CD14-positive monocyte (primary cell): Measurements from ENCODE around the gene WASF2. TPM values are rescaled to one million over a fixed set of nuclear protein-coding genes. Genes with fewer than 3 reads are reported as not detected.
A peak's percentile ranks its signal among the peaks of the same experiment; 100 is the strongest.

Source experiments
- DNase-seq, 3 donors: peaks; one replicate each; pipeline ENCODE4 v3.0.0-alpha.2; 2011 to 2022
- H2AFZ ChIP-seq: 2 replicates; pipeline ENCODE4 v1.6.0; 2012; ENCODE audit warnings: mild to moderate bottlenecking, low read depth, low read length, inconsistent platforms; ENCODE audit not compliant: insufficient read depth, poor library complexity, severe bottlenecking
- H3K27ac ChIP-seq, 2 donors: 1 replicate in 1 of 2; 2 replicates in 1 of 2; pipeline ENCODE4 v1.5.1; 2012 to 2013; ENCODE audit warnings: low read length in 2 of 2, control low read depth in 1 of 2, inconsistent platforms in 1 of 2, low read depth in 1 of 2, mild to moderate bottlenecking in 1 of 2
- H3K27me3 ChIP-seq, 2 donors: one replicate each; pipeline versions ENCODE4 v1.6.0 to v1.6.1; 2011 to 2013; ENCODE audit warnings: low read length in 2 of 2; ENCODE audit not compliant: control insufficient read depth in 2 of 2, insufficient read depth in 2 of 2
- H3K36me3 ChIP-seq, 2 donors: replicated peaks in 1 of 2; 1 replicate in 1 of 2; 2 replicates in 1 of 2; pipeline versions ENCODE4 v1.5.1 to v1.6.1; 2012 to 2013; ENCODE audit warnings: low read length in 2 of 2, control low read depth in 1 of 2, inconsistent platforms in 1 of 2, mild to moderate bottlenecking in 1 of 2; ENCODE audit not compliant: insufficient read depth in 2 of 2, control insufficient read depth in 1 of 2
- H3K4me1 ChIP-seq, 2 donors: 1 replicate in 1 of 2; 2 replicates in 1 of 2; pipeline versions ENCODE4 v1.5.1 to v1.6.1; 2012 to 2013; ENCODE audit warnings: low read length in 2 of 2, control low read depth in 1 of 2, inconsistent platforms in 1 of 2, mild to moderate bottlenecking in 1 of 2, moderate library complexity in 1 of 2; ENCODE audit not compliant: insufficient read depth in 2 of 2, control insufficient read depth in 1 of 2
- H3K4me2 ChIP-seq: replicated peaks from 2 replicates; pipeline ENCODE3; 2012; ENCODE audit warnings: low read length, moderate library complexity, mild to moderate bottlenecking; ENCODE audit not compliant: poor library complexity, severe bottlenecking; ENCODE audit errors: extremely low read depth
- H3K4me3 ChIP-seq, 3 experiments: fragments of 200-600 bp in 1 of 3; sonication (generic) in 1 of 3; replicated peaks in 1 of 3; 1 replicate in 2 of 3; 2 replicates in 1 of 3; pipeline ENCODE4 v1.5.1; 2011 to 2013; ENCODE audit warnings: low read length in 3 of 3, mild to moderate bottlenecking in 3 of 3, control low read depth in 2 of 3, low read depth in 2 of 3, inconsistent platforms in 1 of 3, moderate library complexity in 1 of 3
- H3K79me2 ChIP-seq: 2 replicates; pipeline ENCODE4 v1.6.0; 2012; ENCODE audit warnings: mild to moderate bottlenecking, control low read depth, inconsistent platforms, low read length, moderate library complexity; ENCODE audit not compliant: insufficient read depth
- H3K9ac ChIP-seq: 2 replicates; pipeline ENCODE4 v1.6.0; 2017; ENCODE audit warnings: low read length, mild to moderate bottlenecking; ENCODE audit not compliant: insufficient read depth, poor library complexity, severe bottlenecking
- H3K9me3 ChIP-seq, 2 donors: replicated peaks in 1 of 2; 1 replicate in 1 of 2; 2 replicates in 1 of 2; pipeline versions ENCODE4 v1.5.1 to v1.6.1; 2012 to 2013; ENCODE audit warnings: low read length in 2 of 2, control low read depth in 1 of 2; ENCODE audit not compliant: control insufficient read depth in 1 of 2, insufficient read depth in 1 of 2
- H4K20me1 ChIP-seq: 2 replicates; pipeline ENCODE4 v1.6.0; 2012; ENCODE audit warnings: mild to moderate bottlenecking, low read length, control low read depth, moderate library complexity; ENCODE audit not compliant: insufficient read depth
- H3K27ac Mint-ChIP-seq, 7 donors: one replicate each; pipeline ENCODE4 v1.8.0; 2020; ENCODE audit warnings: mild to moderate bottlenecking in 7 of 7, mixed read lengths in 7 of 7, moderate library complexity in 6 of 7, inconsistent platforms in 2 of 7
- H3K27me3 Mint-ChIP-seq, 3 donors: one replicate each; pipeline ENCODE4 v1.8.0; 2021 to 2022; ENCODE audit warnings: low read depth in 3 of 3, mild to moderate bottlenecking in 3 of 3, mixed read lengths in 3 of 3, moderate library complexity in 3 of 3, inconsistent platforms in 1 of 3
- H3K36me3 Mint-ChIP-seq, 2 donors: one replicate each; pipeline ENCODE4 v1.8.0; 2020; ENCODE audit warnings: mixed read lengths in 2 of 2, inconsistent platforms in 1 of 2, mild to moderate bottlenecking in 1 of 2
- H3K4me1 Mint-ChIP-seq: one replicate; pipeline ENCODE4 v1.8.0; 2020; ENCODE audit warnings: mild to moderate bottlenecking, mixed read lengths
- H3K4me3 Mint-ChIP-seq, 2 donors: one replicate each; pipeline ENCODE4 v1.8.0; 2020; ENCODE audit warnings: mild to moderate bottlenecking in 2 of 2, mixed read lengths in 2 of 2, moderate library complexity in 1 of 2
- H3K9me3 Mint-ChIP-seq, 7 donors: one replicate each; pipeline ENCODE4 v1.8.0; 2020 to 2022; ENCODE audit warnings: mixed read lengths in 7 of 7, mild to moderate bottlenecking in 6 of 7, moderate library complexity in 6 of 7, inconsistent platforms in 2 of 7
- CTCF ChIP-seq: fragments of 200-600 bp; IDR thresholded peaks from one replicate; pipeline ENCODE4 v1.8.0; 2022; ENCODE audit warnings: antibody characterized with exemption, mild to moderate bottlenecking
- WGBS: methylation state at CpG from one replicate; pipeline ENCODE4 v1.1.5; 2013; ENCODE audit warnings: missing lambda C conversion rate; ENCODE audit not compliant: insufficient coverage; 5-methylcytosine and 5-hydroxymethylcytosine counted together
- intact Hi-C, 2 donors: fragments of 100-400 bp; cut with micrococcal nuclease; formaldehyde crosslinking; loops; one replicate each; pipeline versions ENCODE4 v1.15.0 to v1.15.1; 2023
- polyA plus RNA-seq, 3 donors: library from polyadenylated mRNA; depleted of rRNA in 1 of 3; unstranded in 2 of 3; stranded (reverse) in 1 of 3; fragments of 300-500 nt in 2 of 3; fragments of >200 nt in 1 of 3; fragmentation: Illumina TruSeq in 2 of 3; gene quantifications; 1 replicate in 2 of 3; 2 replicates in 1 of 3; pipeline ENCODE4 v1.2.3, GENCODE V29; 2012 to 2021

The WASF2 gene
- polyA plus RNA-seq, 3 donors, result 53.5 to 91.6 (median 86.4) TPM

DNA sequence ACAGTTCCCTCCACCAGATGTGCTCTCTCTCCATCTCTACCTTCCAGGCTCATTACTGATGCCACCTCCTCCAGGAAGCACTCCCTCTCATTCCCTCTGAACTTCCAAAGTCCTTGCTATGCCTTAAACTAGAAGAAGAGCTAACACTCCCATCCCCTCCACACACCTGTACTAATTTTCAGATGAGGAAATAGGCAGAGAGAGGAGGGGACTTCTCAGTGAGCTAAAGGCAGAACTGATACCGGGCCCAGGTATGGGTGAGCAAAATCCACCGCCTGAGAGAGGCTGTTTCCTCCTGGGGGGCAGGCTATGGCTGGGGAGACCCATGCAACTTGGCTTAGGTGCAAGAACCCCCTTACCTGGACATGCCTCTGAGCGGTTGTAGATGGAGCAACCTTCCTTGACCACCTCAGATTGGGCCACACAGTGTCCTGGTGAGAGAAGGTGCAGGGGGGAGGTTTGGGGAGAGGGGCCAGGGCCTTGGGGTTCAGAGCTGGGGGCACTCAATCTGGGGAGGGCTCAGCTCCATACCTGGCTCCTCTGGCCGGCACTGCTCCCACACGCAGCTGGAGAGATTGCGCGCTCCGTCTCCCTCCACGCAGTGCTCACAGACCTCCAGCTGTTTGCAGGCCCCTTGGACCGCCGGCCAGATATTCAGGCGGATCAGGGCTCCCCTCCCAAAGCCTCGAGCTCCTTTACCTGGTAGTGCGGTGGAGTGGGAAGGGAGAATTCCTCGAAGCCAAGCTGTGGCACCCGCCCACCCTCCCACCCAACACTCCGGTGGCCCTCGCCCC lies 107.8 kb downstream of the WASF2 start:
- peaks cover 0 to 6% of the 10 kb centered on the region in 2 donors for H3K4me1 ChIP-seq
- no peak for DNase-seq
- WGBS, result 71% methylated on average over 8 of the region's 18 CpGs
- TF ChIP-seq CTCF, result no peak
- Mint-ChIP-seq H3K4me3 (no peak overlapping the region), H3K27ac (no peak overlapping the region), H3K36me3 (no peaks in the 10 kb centered on the region), H3K27me3 (peaks cover 16 to 22% (median 17%) of the 10 kb centered on the region in 3 donors), H3K4me1 (peaks cover 9% of the 10 kb centered on the region), H3K9me3 (no peaks in the 10 kb centered on the region)
- H3K36me3 ChIP-seq, result no peaks in the 10 kb centered on the region
- H3K27ac ChIP-seq, result no peak overlapping the region
- no peak overlapping the region for H3K4me3 ChIP-seq
- H3K9me3 ChIP-seq, result no peaks in the 10 kb centered on the region
- no peaks in the 10 kb centered on the region for H4K20me1 ChIP-seq
- H3K9ac ChIP-seq, result no peak overlapping the region
- no peak overlapping the region for H3K4me2 ChIP-seq
- H3K79me2 ChIP-seq, result no peaks in the 10 kb centered on the region
- H2AFZ ChIP-seq, result no peak overlapping the region
- intact Hi-C loops, result no loop called here
- H3K27me3 ChIP-seq, result peaks cover 0 to 8% of the 10 kb centered on the region in 2 donors

- Mint-ChIP-seq H3K27ac (peak overlapping the region in 2 of 7 donors; percentile 28 to 59), H3K36me3 (no peaks in the 10 kb centered on the region), H3K9me3 (no peaks in the 10 kb centered on the region), H3K27me3 (peaks cover 10 to 18% (median 15%) of the 10 kb centered on the region in 3 donors), H3K4me3 (no peak overlapping the region), H3K4me1 (peaks cover 9% of the 10 kb centered on the region)
- Histone ChIP-seq H3K27ac (no peak overlapping the region), H3K4me3 (no peak overlapping the region), H2AFZ (no peak overlapping the region), H3K4me2 (no peak overlapping the region), H3K27me3 (peaks cover 0 to 5% of the 10 kb centered on the region in 2 donors), H3K4me1 (peaks cover 0 to 6% of the 10 kb centered on the region in 2 donors), H3K79me2 (no peaks in the 10 kb centered on the region), H3K36me3 (no peaks in the 10 kb centered on the region), H4K20me1 (no peaks in the 10 kb centered on the region), H3K9ac (no peak overlapping the region), H3K9me3 (no peaks in the 10 kb centered on the region)
- WGBS, result 95% methylated on average over 8 of the region's 12 CpGs
- no peak for DNase-seq
- no peak for TF ChIP-seq CTCF
- intact Hi-C loops, result no loop called here
Observed at GRCh38 chr1:27380766-27381733, 108.9 kb downstream of the WASF2 start.
